Endothelial cell of umbilical vein (primary cell): ENCODE measurements around the gene SERPINE1. TPM values are rescaled to one million over a fixed set of nuclear protein-coding genes. Genes with fewer than 3 reads are reported as not detected.
A peak's percentile ranks its signal among the peaks of the same experiment; 100 is the strongest.

Experiments used
- BruUV-seq: library from RNA; stranded (reverse); fragments of 400-500 nt; replicated peaks from 2 replicates; lab custom pipeline; 2021; lab: Mats Ljungman, UMichigan
- CTCF ChIA-PET: fragments of 300-600, 350-600 bp; sonication (Branson Sonifier 250); formaldehyde crosslinking; loops from one replicate; lab custom pipeline; 2021; ENCODE audit warnings: antibody characterized with exemption, inconsistent platforms; lab: Charles Lee
- POLR2A ChIA-PET: fragments of 300-600, 350-600 bp; sonication (Branson Sonifier 250); formaldehyde crosslinking; loops from one replicate; lab custom pipeline; 2021; ENCODE audit warnings: antibody characterized with exemption, inconsistent platforms; lab: Charles Lee
- DNase-seq: peaks from one replicate; pipeline ENCODE4 v3.0.0-alpha.2; 2011; ENCODE audit warnings: low read depth, low spot score
- FAIRE-seq: peaks from 2 replicates; lab custom pipeline; 2011; peaks lifted over from hg19 to GRCh38; lab: Jason Lieb, UNC
- H2AFZ ChIP-seq: 2 replicates; pipeline ENCODE4 v1.6.0; 2012; ENCODE audit warnings: low read depth, low read length, control low read depth, inconsistent platforms
- H3K27ac ChIP-seq: 2 replicates; pipeline ENCODE4 v1.5.1; 2011; ENCODE audit warnings: low read depth, mild to moderate bottlenecking, control low read depth, low read length, moderate library complexity; ENCODE audit not compliant: insufficient read depth
- H3K27me3 ChIP-seq, 2 experiments: 2 replicates each; pipeline versions ENCODE4 v1.6.0 to v1.6.1; 2011; ENCODE audit warnings: low read length in 2 of 2, mixed read lengths in 1 of 2; ENCODE audit not compliant: control insufficient read depth in 2 of 2, insufficient read depth in 2 of 2
- H3K36me3 ChIP-seq, 2 experiments: 2 replicates in 1 of 2; 3 replicates in 1 of 2; pipeline ENCODE4 v1.5.1; 2011; ENCODE audit warnings: low read length in 2 of 2, mild to moderate bottlenecking in 1 of 2, moderate library complexity in 1 of 2; ENCODE audit not compliant: control insufficient read depth in 2 of 2, insufficient read depth in 2 of 2; ENCODE audit errors: extremely low read depth in 1 of 2
- H3K4me1 ChIP-seq: 3 replicates; pipeline ENCODE4 v1.5.1; 2011; ENCODE audit warnings: mild to moderate bottlenecking, low read length; ENCODE audit not compliant: control insufficient read depth, insufficient read depth; ENCODE audit errors: extremely low read depth
- H3K4me2 ChIP-seq: 2 replicates; pipeline ENCODE4 v1.6.1; 2011; ENCODE audit warnings: low read length, control low read depth, mixed read lengths; ENCODE audit not compliant: insufficient read depth
- H3K4me3 ChIP-seq, 3 experiments: fragments of 200-600 bp in 1 of 3; sonication (generic), shearing (Covaris generic) in 1 of 3; replicated peaks in 1 of 3; 2 replicates each; pipeline ENCODE4 v1.5.1; 2011 to 2016; ENCODE audit warnings: control low read depth in 3 of 3, low read length in 3 of 3, mild to moderate bottlenecking in 2 of 3, inconsistent platforms in 1 of 3, low read depth in 1 of 3, moderate library complexity in 1 of 3; ENCODE audit not compliant: insufficient read depth in 1 of 3
- H3K79me2 ChIP-seq: 2 replicates; pipeline ENCODE4 v1.6.0; 2012; ENCODE audit warnings: low read length, inconsistent platforms; ENCODE audit not compliant: control insufficient read depth, insufficient read depth
- H3K9ac ChIP-seq: replicated peaks from 2 replicates; pipeline ENCODE3; 2011; ENCODE audit warnings: low read length, control low read depth; ENCODE audit not compliant: insufficient read depth; ENCODE audit errors: extremely low read depth
- H3K9me1 ChIP-seq: replicated peaks from 3 replicates; pipeline ENCODE4 v1.6.0; 2011; ENCODE audit warnings: mild to moderate bottlenecking, low read length; ENCODE audit not compliant: control insufficient read depth, insufficient read depth; ENCODE audit errors: extremely low read depth
- H3K9me3 ChIP-seq: replicated peaks from 2 replicates; pipeline ENCODE4 v1.5.1; 2012; ENCODE audit warnings: low read length, inconsistent platforms; ENCODE audit not compliant: control insufficient read depth, insufficient read depth
- H4K20me1 ChIP-seq: replicated peaks from 2 replicates; pipeline ENCODE3; 2011; ENCODE audit warnings: mild to moderate bottlenecking, low read length; ENCODE audit not compliant: control insufficient read depth, insufficient read depth; ENCODE audit errors: extremely low read depth
- EZH2 ChIP-seq: IDR thresholded peaks from 2 replicates; pipeline ENCODE4 v1.6.1; 2012; ENCODE audit warnings: borderline replicate concordance, low read depth, mild to moderate bottlenecking, moderate library complexity, low read length, inconsistent platforms; ENCODE audit not compliant: severe bottlenecking
- JUN ChIP-seq: IDR thresholded peaks from 2 replicates; pipeline ENCODE4 v1.6.1; 2011; ENCODE audit warnings: borderline replicate concordance, low read depth; ENCODE audit not compliant: insufficient read length, insufficient read depth
- MYC ChIP-seq: IDR thresholded peaks from one replicate; pipeline ENCODE4 v1.6.1; 2011; ENCODE audit warnings: mild to moderate bottlenecking, low read depth, low read length
- dilution Hi-C: fragments of 300-500 bp; cut with MboI; formaldehyde crosslinking; loops from one replicate; pipeline ENCODE4 v1.15.0; 2019; ENCODE audit warnings: low sequenced_read_pairs; ENCODE audit not compliant: extremely low pct_ligation_motif_present
- intact Hi-C: fragments of 100-400 bp; cut with micrococcal nuclease; formaldehyde crosslinking; loops from one replicate; pipeline ENCODE4 v1.10.0; 2022
- polyA plus RNA-seq, 4 experiments: library from polyadenylated mRNA; depleted of rRNA in 3 of 4; stranded (reverse) in 3 of 4; unstranded in 1 of 4; fragments of >200 nt; gene quantifications; 2 replicates each; pipeline versions ENCODE4 v1.2.1 to v1.2.3, GENCODE V29; 2011 to 2012; ENCODE audit warnings: missing spikeins in 1 of 4
- total RNA-seq: library from RNA; stranded (reverse); gene quantifications from 2 replicates; pipeline ENCODE4 v1.2.3, GENCODE V29; 2021
- TF ChIP-seq, protein P1 (sequence below): IDR thresholded peaks from 2 replicates; pipeline ENCODE4 v1.6.1; 2011; ENCODE audit not compliant: insufficient read depth, insufficient read length

The SERPINE1 gene
- total and polyA plus RNA-seq, 2 donors (not counting 3 experiments of a cell fraction or from before 2014, with no cell fraction given): 2,296 to 4,637 TPM

DNA sequence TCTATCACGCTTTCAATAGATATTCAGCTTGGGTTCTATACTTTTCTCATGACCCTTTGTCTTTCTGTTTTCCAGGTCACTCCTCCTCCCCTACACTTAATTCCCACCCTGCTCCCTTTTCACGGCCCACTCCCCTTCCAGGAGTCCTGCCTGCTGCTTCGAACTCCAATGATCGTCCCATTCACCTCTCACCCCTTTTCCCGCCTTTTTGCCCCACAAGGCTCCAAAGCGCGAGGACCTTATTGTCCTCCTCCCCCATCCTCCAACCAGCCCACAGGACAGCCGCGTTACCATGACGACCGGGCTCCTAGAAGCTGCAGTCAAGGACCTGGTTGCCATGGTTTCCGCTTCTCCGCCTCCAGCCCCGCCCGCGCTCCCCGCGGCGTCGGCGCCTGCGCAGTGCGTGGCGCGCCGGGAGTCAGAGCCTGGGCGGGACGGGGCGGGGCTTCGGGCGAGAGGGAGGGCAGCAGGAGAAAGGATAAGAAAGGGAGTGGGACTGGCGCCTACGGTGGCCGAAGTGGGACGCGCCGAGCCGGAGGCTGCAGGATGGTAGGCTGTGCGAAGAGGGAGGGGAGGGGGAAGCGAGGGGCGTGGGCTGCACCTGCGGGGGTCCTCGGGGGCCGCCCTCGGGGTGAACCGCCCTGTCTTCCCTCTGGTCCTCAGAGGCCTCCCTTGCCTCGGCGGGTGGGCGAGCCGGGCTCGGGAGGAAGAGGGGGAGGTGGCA is 27.2 kb downstream of the SERPINE1 start, which contains the start of gene AP1S1:
Gene AP1S1, plus strand, starts transcription at position 508 of the 724 bp plus-strand sequence. Its CDS starts 39 bp downstream, at position 547.
- Histone ChIP-seq H4K20me1 (no peaks in the 10 kb centered on the region), H3K4me2 (peak within 1 kb of the TSS; percentile 68), H3K27me3 (peaks cover 0 to 4% of the 10 kb centered on the region in 2 experiments), H3K4me3 (peak within 1 kb of the TSS; percentile 61 to 84 (median 63)), H3K9me3 (no peaks in the 10 kb centered on the region), H3K9me1 (no peaks in the 10 kb centered on the region), H3K79me2 (peaks cover 10% of the 10 kb centered on the region), H3K4me1 (peaks cover 6% of the 10 kb centered on the region), H3K9ac (peak within 1 kb of the TSS; percentile 64), H3K27ac (no peak within 1 kb of the TSS), H2AFZ (peak within 1 kb of the TSS; percentile 62), H3K36me3 (peaks cover 5 to 14% of the 10 kb centered on the region in 2 experiments)
- intact Hi-C loops (no loop called here), dilution Hi-C loops (no loop called here)
- TF ChIP-seq, protein P1, sequence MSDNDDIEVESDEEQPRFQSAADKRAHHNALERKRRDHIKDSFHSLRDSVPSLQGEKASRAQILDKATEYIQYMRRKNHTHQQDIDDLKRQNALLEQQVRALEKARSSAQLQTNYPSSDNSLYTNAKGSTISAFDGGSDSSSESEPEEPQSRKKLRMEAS: peak; percentile 16
- TF ChIP-seq MYC: no peak
- CTCF ChIA-PET: interaction anchor here (1.8 to 6.0 kb wide), 4 partner anchors 11 to 129 kb away, joined by 5 to 75 read pairs (median 16); partner anchors contain the start of gene VGF
- FAIRE-seq (peak; percentile 93), DNase-seq (peak; percentile 95)
- BruUV-seq: no TSS peak
- POLR2A ChIA-PET: no interaction called here

GRCh38 chr7:101154693-101155102 is 27.8 kb downstream of the SERPINE1 start:
- Histone ChIP-seq H3K27me3 (peaks cover 0 to 4% of the 10 kb centered on the region in 2 experiments), H4K20me1 (no peaks in the 10 kb centered on the region), H3K27ac (no peak overlapping the region), H3K4me1 (peaks cover 6% of the 10 kb centered on the region), H3K9ac (peak overlapping the region; percentile 64), H3K4me3 (peak overlapping the region; percentile 61 to 84 (median 63)), H3K36me3 (peaks cover 5 to 16% of the 10 kb centered on the region in 2 experiments), H2AFZ (peak overlapping the region; percentile 62), H3K4me2 (peak overlapping the region; percentile 68), H3K9me3 (no peaks in the 10 kb centered on the region), H3K9me1 (no peaks in the 10 kb centered on the region), H3K79me2 (peaks cover 10% of the 10 kb centered on the region)
- ChIA-PET POLR2A (interaction anchor here (0.7 kb wide), 1 partner anchor 54 kb away, joined by 3 read pairs; no protein-coding TSS in a partner anchor), CTCF (interaction anchor here (1.0 to 6.0 kb wide), 6 partner anchors 11 to 128 kb away, joined by 3 to 75 read pairs (median 10); partner anchors contain the start of genes PLOD3, VGF and ZNHIT1)
- BruUV-seq: no TSS peak
- dilution Hi-C loops (no loop called here), intact Hi-C loops (no loop called here)
- TF ChIP-seq EZH2 (peak; percentile 11), JUN (no peak)
- DNase-seq (no peak), FAIRE-seq (peak; percentile 50)
